ENCODE data around the gene RHBDF2.

RHBDF2 gene

GRCh38 chr17:76441686-76442340, 59.4 kb downstream of the RHBDF2 start:
- H3K9ac ChIP-seq = no peak overlapping the region
- no peaks in the 10 kb centered on the region for H3K27me3 ChIP-seq (ENCODE audit: control insufficient read depth, insufficient read depth, low read length)
- H3K79me2 ChIP-seq = peaks cover 68% of the 10 kb centered on the region
- H3K27ac ChIP-seq = no peak overlapping the region
- peaks cover 26% of the 10 kb centered on the region for H3K4me1 ChIP-seq
- no peaks in the 10 kb centered on the region for H3K9me3 ChIP-seq (ENCODE audit: control insufficient read depth, low read length)
- H3K36me3 ChIP-seq (ENCODE audit: control insufficient read depth, insufficient read depth, low read length) = no peaks in the 10 kb centered on the region
- no peak for TF ChIP-seq CTCF (IDR thresholded peaks at IDR 0.05)
- no peak overlapping the region for H3K4me2 ChIP-seq (ENCODE audit: low read length)
- H3K4me3 ChIP-seq (ENCODE audit: low read depth, low read length) = no peak overlapping the region
- no peak overlapping the region for H2AFZ ChIP-seq

- no peak for TF ChIP-seq CTCF (IDR thresholded peaks at IDR 0.05)
- no peaks in the 10 kb centered on the region for H3K9me3 ChIP-seq (ENCODE audit: control insufficient read depth, low read length)
- no peaks in the 10 kb centered on the region for H3K27me3 ChIP-seq (ENCODE audit: control insufficient read depth, insufficient read depth, low read length)
- peaks cover 70% of the 10 kb centered on the region for H3K79me2 ChIP-seq
- peaks cover 18% of the 10 kb centered on the region for H3K4me1 ChIP-seq
- H2AFZ ChIP-seq = no peak overlapping the region
- no peak overlapping the region for H3K27ac ChIP-seq
- H3K4me3 ChIP-seq (ENCODE audit: low read depth, low read length) = no peak overlapping the region
- no peaks in the 10 kb centered on the region for H3K36me3 ChIP-seq (ENCODE audit: control insufficient read depth, insufficient read depth, low read length)
- no peak overlapping the region for H3K9ac ChIP-seq
- H3K4me2 ChIP-seq (ENCODE audit: low read length) = no peak overlapping the region
Measured at GRCh38 chr17:76440751-76441362, 60.4 kb downstream of the RHBDF2 start.

- peaks cover 18% of the 10 kb centered on the region for H3K4me1 ChIP-seq
- H3K4me2 ChIP-seq (ENCODE audit: low read length) = peak overlapping the region; percentile 24
- no peak for TF ChIP-seq CTCF (IDR thresholded peaks at IDR 0.05)
- no peaks in the 10 kb centered on the region for H3K27me3 ChIP-seq (ENCODE audit: control insufficient read depth, insufficient read depth, low read length)
- H3K79me2 ChIP-seq = peaks cover 70% of the 10 kb centered on the region
- no peak overlapping the region for H2AFZ ChIP-seq
- H3K36me3 ChIP-seq (ENCODE audit: control insufficient read depth, insufficient read depth, low read length) = no peaks in the 10 kb centered on the region
- no peak overlapping the region for H3K9ac ChIP-seq
- no peaks in the 10 kb centered on the region for H3K9me3 ChIP-seq (ENCODE audit: control insufficient read depth, low read length)
- H3K27ac ChIP-seq = peak overlapping the region; percentile 48
- no peak overlapping the region for H3K4me3 ChIP-seq (ENCODE audit: low read depth, low read length)
Measured at GRCh38 chr17:76439314-76439928, 61.8 kb downstream of the RHBDF2 start.

- Histone ChIP-seq H2AFZ (no peak overlapping the region), H3K27me3 (ENCODE audit: control insufficient read depth, insufficient read depth, low read length) (no peaks in the 10 kb centered on the region), H3K9me3 (ENCODE audit: control insufficient read depth, low read length) (no peaks in the 10 kb centered on the region), H3K79me2 (peaks cover 70% of the 10 kb centered on the region), H3K4me2 (ENCODE audit: low read length) (peak overlapping the region; percentile 24), H3K27ac (peak overlapping the region; percentile 48), H3K4me1 (peaks cover 18% of the 10 kb centered on the region), H3K36me3 (ENCODE audit: control insufficient read depth, insufficient read depth, low read length) (no peaks in the 10 kb centered on the region), H3K4me3 (ENCODE audit: low read depth, low read length) (no peak overlapping the region), H3K9ac (no peak overlapping the region)
- TF ChIP-seq CTCF (IDR thresholded peaks at IDR 0.05) = no peak
Measured at GRCh38 chr17:76438906-76439305, 62.3 kb downstream of the RHBDF2 start.
